BE2C (cell line): ENCODE data around the gene PIK3R3.

Source experiments
- DNase-seq: peaks from one replicate; pipeline ENCODE4 v3.0.0-alpha.2; 2020
- H3K27me3 ChIP-seq: fragments of 250-450 bp; sonication (Bioruptor Pico); 2 replicates; pipeline ENCODE4 v1.5.1; 2020; ENCODE audit warnings: mild to moderate bottlenecking
- H3K36me3 ChIP-seq: fragments of 250-450 bp; sonication (Bioruptor Pico); 2 replicates; pipeline ENCODE4 v1.5.1; 2020; ENCODE audit warnings: mild to moderate bottlenecking
- H3K4me1 ChIP-seq: fragments of 250-450 bp; sonication (Bioruptor Pico); 2 replicates; pipeline ENCODE4 v1.5.1; 2020
- H3K4me3 ChIP-seq: 2 replicates; pipeline ENCODE4 v1.5.1; 2011; ENCODE audit warnings: low read depth, low read length
- H3K9me3 ChIP-seq: fragments of 250-450 bp; sonication (Bioruptor Pico); 2 replicates; pipeline ENCODE4 v1.5.1; 2020
- CTCF ChIP-seq: IDR thresholded peaks from 2 replicates; pipeline ENCODE4 v1.5.1; 2012; ENCODE audit warnings: mild to moderate bottlenecking, low read depth, low read length

Gene PIK3R3

GRCh38 chr1:46169811-46170454 lies 37.5 kb upstream of the PIK3R3 start:
- no peaks in the 10 kb centered on the region for H3K9me3 ChIP-seq
- DNase-seq: no peak
- TF ChIP-seq CTCF: no peak
- no peaks in the 10 kb centered on the region for H3K27me3 ChIP-seq
- H3K4me1 ChIP-seq: no peaks in the 10 kb centered on the region
- H3K4me3 ChIP-seq: no peak overlapping the region
- no peaks in the 10 kb centered on the region for H3K36me3 ChIP-seq

- DNase-seq: no peak
- Histone ChIP-seq H3K27me3 (no peaks in the 10 kb centered on the region), H3K9me3 (no peaks in the 10 kb centered on the region), H3K36me3 (no peaks in the 10 kb centered on the region), H3K4me1 (no peaks in the 10 kb centered on the region), H3K4me3 (no peak overlapping the region)
- no peak for TF ChIP-seq CTCF
Observed at GRCh38 chr1:46168477-46168876, 36.0 kb upstream of the PIK3R3 start.

- no peak for TF ChIP-seq CTCF
- no peak for DNase-seq
- Histone ChIP-seq H3K4me1 (no peaks in the 10 kb centered on the region), H3K27me3 (no peaks in the 10 kb centered on the region), H3K4me3 (no peak overlapping the region), H3K9me3 (no peaks in the 10 kb centered on the region), H3K36me3 (no peaks in the 10 kb centered on the region)
Observed at GRCh38 chr1:46166521-46167462, 34.4 kb upstream of the PIK3R3 start.

GRCh38 chr1:46160212-46160611 lies 27.8 kb upstream of the PIK3R3 start:
- DNase-seq: no peak
- no peaks in the 10 kb centered on the region for H3K9me3 ChIP-seq
- no peaks in the 10 kb centered on the region for H3K27me3 ChIP-seq
- no peak overlapping the region for H3K4me3 ChIP-seq
- TF ChIP-seq CTCF: no peak
- H3K36me3 ChIP-seq: no peaks in the 10 kb centered on the region
- H3K4me1 ChIP-seq: no peaks in the 10 kb centered on the region

GRCh38 chr1:46159516-46159915 lies 27.1 kb upstream of the PIK3R3 start:
- Histone ChIP-seq H3K36me3 (no peaks in the 10 kb centered on the region), H3K9me3 (no peaks in the 10 kb centered on the region), H3K4me3 (no peak overlapping the region), H3K27me3 (no peaks in the 10 kb centered on the region), H3K4me1 (no peaks in the 10 kb centered on the region)
- no peak for DNase-seq
- no peak for TF ChIP-seq CTCF
